Kidney epithelial cell (primary cell): ENCODE data around the gene TMEM8B. TPM values are rescaled to one million over a fixed set of nuclear protein-coding genes. Genes with fewer than 3 reads are reported as not detected.
"Not testable (repeated sequence)": the region's sequence is repeated elsewhere in the genome, so short reads cannot be mapped to it uniquely, and the experiment has no call there.

Source experiments
- DNase-seq: peaks from one replicate; pipeline ENCODE4 v3.0.0-alpha.2; 2010; ENCODE audit warnings: low read depth
- H3K27me3 ChIP-seq: 2 replicates; pipeline ENCODE4 v1.6.0; 2011; ENCODE audit warnings: low read length; ENCODE audit not compliant: control insufficient read depth, insufficient read depth
- H3K36me3 ChIP-seq: 2 replicates; pipeline ENCODE4 v1.5.1; 2011; ENCODE audit warnings: low read length; ENCODE audit not compliant: control insufficient read depth, insufficient read depth
- H3K4me3 ChIP-seq: 2 replicates; pipeline ENCODE4 v1.5.1; 2011; ENCODE audit warnings: low read depth, mild to moderate bottlenecking, control low read depth, low read length
- CTCF ChIP-seq: IDR thresholded peaks from 2 replicates; pipeline ENCODE4 v1.5.1; 2011; ENCODE audit warnings: mild to moderate bottlenecking, moderate library complexity, low read length, control low read depth, inconsistent platforms; ENCODE audit not compliant: insufficient read depth, poor library complexity, severe bottlenecking
- total RNA-seq: library from RNA; depleted of rRNA; stranded (reverse); fragments of >200 nt; gene quantifications from 2 replicates; pipeline ENCODE4 v1.2.3, GENCODE V29; 2015

Gene TMEM8B
- total RNA-seq, 1 donor from 2014 or later = 5.9 TPM

- no peaks in the 10 kb centered on the region for H3K27me3 ChIP-seq
- no peak for DNase-seq
- no peak overlapping the region for H3K4me3 ChIP-seq
- no peak for TF ChIP-seq CTCF
- H3K36me3 ChIP-seq = no peaks in the 10 kb centered on the region
These were observed 54.0 kb downstream of the TMEM8B start for GRCh38 chr9:35882996-35883395.

DNA sequence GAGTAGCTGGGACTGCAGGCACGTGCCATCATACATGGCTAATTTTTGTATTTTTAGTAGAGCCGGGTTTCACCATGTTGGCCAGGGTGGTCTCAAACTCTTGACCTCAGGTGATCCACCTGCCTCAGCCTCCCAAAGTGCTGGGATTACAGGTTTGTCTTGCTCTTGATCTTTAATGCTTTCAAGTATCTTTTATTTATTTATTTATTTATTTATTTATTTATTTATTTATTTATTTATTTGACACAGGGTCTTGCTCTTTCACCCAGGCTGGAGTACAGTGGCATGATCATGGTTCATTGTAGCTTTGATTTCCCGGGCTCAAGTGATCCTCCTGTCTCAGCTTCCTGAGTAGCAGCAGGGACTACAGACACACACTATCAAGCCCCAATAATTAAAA lies 55.9 kb downstream of the TMEM8B start:
- DNase-seq = not testable (repeated sequence)

DNA sequence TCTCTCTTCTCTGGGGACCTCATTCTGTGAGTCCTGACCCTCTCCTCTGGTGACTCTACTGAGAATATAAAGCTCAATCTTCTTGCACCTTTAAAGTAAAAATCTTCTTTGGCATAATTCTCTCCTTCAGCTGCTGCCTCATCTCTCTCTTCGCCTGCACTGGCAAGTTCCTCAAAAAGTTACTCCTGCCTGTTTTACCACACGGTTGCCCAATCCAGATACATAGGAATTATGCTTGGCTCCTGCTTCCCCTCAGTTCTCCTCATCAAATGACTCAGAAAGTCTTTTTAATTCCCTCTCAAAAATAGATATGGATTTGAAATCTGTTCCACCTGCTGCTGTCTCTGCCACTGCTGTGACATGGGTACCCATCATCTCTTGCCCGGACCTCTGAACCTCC lies 62.6 kb downstream of the TMEM8B start:
- DNase-seq = no peak
- Histone ChIP-seq H3K27me3 (no peaks in the 10 kb centered on the region), H3K4me3 (no peak overlapping the region), H3K36me3 (no peaks in the 10 kb centered on the region)
- TF ChIP-seq CTCF = no peak

More for the DNA sequence above, 55.9 kb downstream of the TMEM8B start:
- not testable (repeated sequence) for H3K27me3 ChIP-seq, H3K4me3 ChIP-seq, H3K36me3 ChIP-seq

GRCh38 chr9:35892051-35892450 lies 63.0 kb downstream of the TMEM8B start:
- no peak for TF ChIP-seq CTCF
- no peak for DNase-seq
- H3K36me3 ChIP-seq = no peaks in the 10 kb centered on the region
- no peak overlapping the region for H3K4me3 ChIP-seq
- no peaks in the 10 kb centered on the region for H3K27me3 ChIP-seq

GRCh38 chr9:35896570-35896969 lies 67.5 kb downstream of the TMEM8B start:
- H3K36me3 ChIP-seq = no peaks in the 10 kb centered on the region
- no peaks in the 10 kb centered on the region for H3K27me3 ChIP-seq
- no peak overlapping the region for H3K4me3 ChIP-seq
- no peak for DNase-seq
- TF ChIP-seq CTCF = no peak

DNA sequence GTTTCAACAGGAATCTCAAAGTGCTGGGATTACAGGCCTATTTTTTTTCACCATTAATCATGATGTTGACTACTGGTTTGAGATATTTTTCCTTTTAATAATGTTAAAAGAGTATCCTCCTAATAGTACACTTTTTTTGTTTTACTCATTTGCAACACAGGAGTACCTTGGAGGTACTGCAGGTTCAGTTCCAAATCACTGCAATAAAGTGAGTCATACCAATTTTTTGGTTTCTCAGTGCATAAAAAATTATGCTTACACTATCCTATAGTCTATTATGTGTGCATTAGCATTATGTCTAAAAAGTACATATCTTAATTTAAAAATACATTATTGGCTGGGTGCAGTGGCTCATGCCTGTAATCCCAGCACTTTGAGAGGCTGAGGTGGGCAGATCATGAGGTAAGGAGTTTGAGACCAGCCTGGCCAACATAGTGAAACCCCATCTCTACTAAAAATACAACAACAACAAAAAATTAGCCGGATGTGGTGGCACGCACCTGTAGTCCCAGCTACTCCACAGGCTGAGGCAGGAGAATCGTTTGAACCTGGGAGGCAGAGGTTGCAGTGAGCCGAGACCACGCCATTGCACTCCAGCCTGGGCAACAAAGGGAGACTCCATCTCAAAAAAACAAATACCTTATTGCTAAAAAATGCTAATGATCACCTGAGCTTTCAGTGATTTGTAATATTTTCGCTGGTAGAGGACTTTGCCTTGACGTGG lies 68.5 kb downstream of the TMEM8B start:
- not testable (repeated sequence) for DNase-seq, H3K4me3 ChIP-seq, H3K27me3 ChIP-seq, H3K36me3 ChIP-seq

GRCh38 chr9:35898337-35898736 lies 69.3 kb downstream of the TMEM8B start:
- no peak for DNase-seq
- no peaks in the 10 kb centered on the region for H3K27me3 ChIP-seq
- H3K4me3 ChIP-seq = no peak overlapping the region
- H3K36me3 ChIP-seq = no peaks in the 10 kb centered on the region
- no peak for TF ChIP-seq CTCF
